SH-SY5Y (cell line): ENCODE results near the gene CDK11A.

ENCODE experiments used
- GATA2 ChIP-seq: IDR thresholded peaks from 2 replicates; pipeline ENCODE4 v1.6.1; 2011; ENCODE audit warnings: mild to moderate bottlenecking, low read depth, low read length
- GATA3 ChIP-seq: IDR thresholded peaks from 2 replicates; pipeline ENCODE4 v1.6.1; 2011; ENCODE audit warnings: low read depth, mild to moderate bottlenecking, low read length, moderate library complexity

DNA sequence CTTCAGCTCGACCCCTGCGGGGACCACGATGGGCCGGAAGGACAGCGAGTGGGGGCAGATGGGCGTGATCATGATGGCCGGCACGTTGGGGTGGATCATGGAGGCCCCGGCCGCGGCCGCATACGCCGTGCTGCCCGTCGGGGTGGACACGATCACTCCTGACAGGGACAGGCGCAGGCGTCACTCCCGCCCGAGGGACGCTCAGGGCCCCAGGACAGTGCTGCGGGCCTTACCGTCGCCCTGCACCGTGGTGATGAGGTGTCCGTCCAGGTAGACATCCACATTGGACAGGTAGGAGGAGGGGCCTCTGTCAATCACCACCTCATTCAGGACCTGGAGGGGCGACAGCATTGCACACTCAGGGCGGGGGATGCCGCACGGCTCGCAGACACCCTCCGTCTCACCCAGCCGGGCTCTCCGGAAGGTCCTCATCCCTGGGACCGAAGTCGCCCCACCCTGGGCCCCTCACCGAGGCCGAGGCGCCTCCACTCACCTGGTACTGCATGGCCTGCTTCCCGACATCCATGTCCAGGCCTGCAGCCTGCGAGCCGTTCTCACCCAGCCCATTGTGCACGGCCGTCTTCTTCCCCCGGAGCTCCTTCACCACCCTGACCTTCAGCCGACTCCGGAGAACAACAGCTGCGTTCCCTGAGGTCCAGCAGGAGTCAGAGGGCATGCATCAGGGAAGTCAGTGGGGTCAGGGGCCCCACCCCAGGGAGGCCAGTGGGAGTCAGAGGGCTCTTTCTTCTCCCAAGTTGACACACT is 30.1 kb upstream of the CDK11A start:
- TF ChIP-seq GATA3 (no peak), GATA2 (no peak)
